SH-SY5Y (cell line): Measurements from ENCODE around the gene PPP1R16B.

Experiments
- GATA2 ChIP-seq: IDR thresholded peaks from 2 replicates; pipeline ENCODE4 v1.6.1; 2011; ENCODE audit warnings: mild to moderate bottlenecking, low read depth, low read length
- GATA3 ChIP-seq: IDR thresholded peaks from 2 replicates; pipeline ENCODE4 v1.6.1; 2011; ENCODE audit warnings: low read depth, mild to moderate bottlenecking, low read length, moderate library complexity

DNA sequence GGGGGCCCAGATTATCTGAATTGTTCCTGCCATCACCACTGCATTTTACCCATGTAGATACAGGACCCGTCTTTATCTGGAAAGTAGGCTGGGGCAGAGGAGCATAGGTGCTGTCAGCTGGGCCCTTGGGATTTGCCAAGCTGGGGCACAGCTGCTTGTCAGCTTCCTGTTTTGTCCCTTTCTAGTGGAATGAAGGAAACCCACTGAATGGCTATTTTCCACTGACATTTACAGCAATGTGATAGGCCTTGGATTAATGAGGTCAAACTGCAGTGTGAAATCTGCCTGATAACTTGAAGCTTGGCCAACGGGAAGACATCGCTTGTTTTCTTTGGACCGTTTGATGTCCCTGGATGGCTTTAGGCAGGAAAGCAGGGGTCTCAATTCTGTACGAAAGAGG is 6.7 kb downstream of the PPP1R16B start:
- TF ChIP-seq GATA2: no peak
- no peak for TF ChIP-seq GATA3
